Naive thymus-derived CD4-positive, alpha-beta T cell (primary cell): ENCODE measurements around the gene CLSTN2. TPM values are rescaled to one million over a fixed set of nuclear protein-coding genes. Genes with fewer than 3 reads are reported as not detected.

Experiments
- ATAC-seq: fragments of 150-1000 bp; cut with Tn5 transposase; 2 replicates; pipeline ENCODE4 v1.10.0; 2021; ENCODE audit warnings: mild to moderate bottlenecking, moderate library complexity
- CTCF ChIA-PET: fragments of 350-600 bp; sonication (Branson Sonifier 250); formaldehyde crosslinking; loops from one replicate; lab custom pipeline; 2021; ENCODE audit warnings: antibody characterized with exemption; lab: Charles Lee
- POLR2A ChIA-PET: fragments of 350-600 bp; sonication (Branson Sonifier 250); formaldehyde crosslinking; loops from one replicate; lab custom pipeline; 2021; ENCODE audit warnings: antibody characterized with exemption, inconsistent platforms; lab: Charles Lee
- DNase-seq, 9 donors: peaks; one replicate each; pipeline versions ENCODE4 v3.0.0 to v3.0.0-alpha.2; 2020 to 2022; ENCODE audit warnings: mixed read lengths in 1 of 9
- H3K27ac ChIP-seq: one replicate; pipeline ENCODE4 v1.7.0; 2013; ENCODE audit warnings: mild to moderate bottlenecking, low read depth, low read length, moderate library complexity
- H3K27me3 ChIP-seq, 2 donors: one replicate each; pipeline ENCODE4 v1.7.0; 2013; ENCODE audit warnings: low read length in 2 of 2, mild to moderate bottlenecking in 2 of 2, moderate library complexity in 2 of 2; ENCODE audit not compliant: control insufficient read depth in 2 of 2, insufficient read depth in 2 of 2
- H3K36me3 ChIP-seq, 3 experiments: 1 replicate in 2 of 3; 2 replicates in 1 of 3; pipeline ENCODE4 v1.7.0; 2013; ENCODE audit warnings: low read length in 3 of 3, mild to moderate bottlenecking in 3 of 3, moderate library complexity in 1 of 3; ENCODE audit not compliant: insufficient read depth in 3 of 3, control insufficient read depth in 2 of 3
- H3K4me1 ChIP-seq, 2 donors: one replicate each; pipeline ENCODE4 v1.7.0; 2013; ENCODE audit warnings: low read length in 2 of 2, mild to moderate bottlenecking in 2 of 2, moderate library complexity in 1 of 2; ENCODE audit not compliant: control insufficient read depth in 2 of 2, insufficient read depth in 2 of 2
- H3K4me3 ChIP-seq: 2 replicates; pipeline ENCODE4 v1.7.0; 2013; ENCODE audit warnings: mild to moderate bottlenecking, low read length
- H3K9me3 ChIP-seq, 3 experiments: 1 replicate in 2 of 3; 2 replicates in 1 of 3; pipeline ENCODE4 v1.7.0; 2013; ENCODE audit warnings: low read length in 3 of 3; ENCODE audit not compliant: control insufficient read depth in 2 of 3
- H3K27ac Mint-ChIP-seq, 9 donors: one replicate each; pipeline ENCODE4 v1.8.0; 2020 to 2022; ENCODE audit warnings: mixed read lengths in 9 of 9, mild to moderate bottlenecking in 8 of 9, moderate library complexity in 5 of 9, inconsistent platforms in 2 of 9
- H3K27me3 Mint-ChIP-seq, 5 donors: one replicate each; pipeline ENCODE4 v1.8.0; 2021 to 2022; ENCODE audit warnings: mixed read lengths in 5 of 5, mild to moderate bottlenecking in 1 of 5
- H3K36me3 Mint-ChIP-seq, 5 donors: one replicate each; pipeline ENCODE4 v1.8.0; 2020 to 2022; ENCODE audit warnings: mixed read lengths in 5 of 5, mild to moderate bottlenecking in 3 of 5, inconsistent platforms in 1 of 5
- H3K4me1 Mint-ChIP-seq, 7 donors: one replicate each; pipeline ENCODE4 v1.8.0; 2020 to 2022; ENCODE audit warnings: mixed read lengths in 7 of 7, mild to moderate bottlenecking in 3 of 7, inconsistent platforms in 1 of 7
- H3K4me3 Mint-ChIP-seq, 10 donors: one replicate each; pipeline ENCODE4 v1.8.0; 2020 to 2022; ENCODE audit warnings: mild to moderate bottlenecking in 10 of 10, mixed read lengths in 10 of 10, moderate library complexity in 6 of 10, inconsistent platforms in 2 of 10
- H3K9me3 Mint-ChIP-seq, 11 donors: one replicate each; pipeline ENCODE4 v1.8.0; 2020 to 2022; ENCODE audit warnings: mixed read lengths in 11 of 11, mild to moderate bottlenecking in 4 of 11, inconsistent platforms in 1 of 11, moderate library complexity in 1 of 11
- intact Hi-C, 2 donors: fragments of 100-400 bp; cut with micrococcal nuclease; formaldehyde crosslinking; loops; one replicate each; pipeline ENCODE4 v1.15.1; 2023
- polyA plus RNA-seq, 2 donors: library from polyadenylated mRNA; unstranded; fragments of 300-500 nt; fragmentation: Illumina TruSeq; gene quantifications; one replicate each; pipeline ENCODE4 v1.2.3, GENCODE V29; 2021
- total RNA-seq, 6 experiments: library from RNA in 5 of 6; stranded (reverse) in 5 of 6; gene quantifications; 1 replicate in 5 of 6; 2 replicates in 1 of 6; pipeline ENCODE4 v1.2.3 and lab custom pipeline; 2021 to 2026

CLSTN2 gene
- total and polyA plus RNA-seq, 7 experiments from 2014 or later = 0.02 TPM; not detected in 6

DNA sequence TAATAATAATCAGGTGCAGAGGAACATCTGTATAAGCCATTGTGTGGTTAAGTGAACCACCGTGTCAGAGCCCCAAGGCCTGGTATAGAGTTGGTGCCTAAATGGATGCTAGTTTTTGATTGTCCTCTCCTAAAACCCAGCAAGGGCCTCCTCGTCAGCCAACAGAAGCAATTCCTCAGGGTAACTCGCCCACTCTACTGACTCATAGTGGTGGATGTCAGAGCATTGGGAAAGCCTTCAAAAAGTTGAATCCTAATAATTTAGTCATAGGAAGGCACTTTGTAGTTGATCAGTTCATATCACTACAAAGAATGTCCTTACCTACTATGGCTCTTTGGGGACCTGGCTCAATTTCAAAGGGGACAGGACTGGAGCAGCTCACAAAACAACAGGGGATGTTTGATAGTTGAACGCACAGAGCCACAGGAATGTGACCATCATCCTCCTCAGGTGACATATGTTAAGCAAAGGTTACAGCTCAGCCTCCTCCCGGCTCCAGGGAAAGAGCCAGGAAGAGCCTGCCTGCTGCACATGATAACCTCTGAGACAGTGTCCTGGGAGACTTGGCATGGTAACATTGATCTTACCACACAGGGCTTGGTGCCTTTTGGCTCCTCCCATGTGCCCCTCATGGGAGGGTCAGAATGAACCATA, 338.7 kb downstream of the CLSTN2 start:
- Mint-ChIP-seq H3K36me3 (no peaks in the 10 kb centered on the region), H3K9me3 (peaks cover 0 to 2% (median 0%) of the 10 kb centered on the region in 11 donors), H3K4me1 (peaks cover 0 to 2% (median 0%) of the 10 kb centered on the region in 7 donors), H3K4me3 (no peak overlapping the region), H3K27me3 (peaks cover 0 to 19% (median 5%) of the 10 kb centered on the region in 5 donors), H3K27ac (no peak overlapping the region)
- Histone ChIP-seq H3K36me3 (no peaks in the 10 kb centered on the region), H3K27ac (no peak overlapping the region), H3K9me3 (no peaks in the 10 kb centered on the region), H3K4me3 (no peak overlapping the region), H3K27me3 (no peaks in the 10 kb centered on the region), H3K4me1 (no peaks in the 10 kb centered on the region)
- ATAC-seq (no peak), DNase-seq (no peak)
- CTCF ChIA-PET = no interaction called here
- POLR2A ChIA-PET = no interaction called here
- intact Hi-C loops = no loop called here

DNA sequence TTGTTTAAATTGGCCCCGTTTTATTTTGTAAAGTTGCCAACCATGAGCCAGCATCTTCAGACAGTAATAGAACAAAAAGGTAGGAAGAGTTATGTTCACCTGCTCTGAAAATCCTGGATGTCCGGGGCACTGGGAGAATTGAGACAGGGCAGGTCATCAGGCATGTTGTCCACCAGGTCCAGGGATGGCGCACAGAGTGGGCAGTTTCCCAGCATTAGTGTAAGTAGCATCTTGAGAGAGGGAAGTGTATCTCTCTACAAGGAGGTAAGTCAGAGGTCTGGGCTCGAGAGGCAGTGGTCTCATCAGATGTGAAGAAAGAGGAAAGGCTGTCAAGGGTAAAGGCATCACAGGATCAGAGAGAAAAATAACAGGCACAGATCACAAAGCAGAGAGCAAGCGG, 339.4 kb downstream of the CLSTN2 start:
- ATAC-seq = no peak
- H3K4me1 Mint-ChIP-seq = peaks cover 0 to 2% (median 0%) of the 10 kb centered on the region in 7 donors
- H3K27me3 Mint-ChIP-seq = peaks cover 0 to 25% (median 9%) of the 10 kb centered on the region in 5 donors
- DNase-seq = no peak
- intact Hi-C loops = no loop called here
- H3K9me3 Mint-ChIP-seq = peaks cover 0 to 2% (median 0%) of the 10 kb centered on the region in 11 donors
- H3K36me3 Mint-ChIP-seq = no peaks in the 10 kb centered on the region
- ChIA-PET POLR2A (no interaction called here), CTCF (no interaction called here)
- Histone ChIP-seq H3K27me3 (no peaks in the 10 kb centered on the region), H3K4me1 (no peaks in the 10 kb centered on the region), H3K9me3 (no peaks in the 10 kb centered on the region), H3K4me3 (no peak overlapping the region), H3K36me3 (no peaks in the 10 kb centered on the region), H3K27ac (no peak overlapping the region)
- H3K27ac Mint-ChIP-seq = no peak overlapping the region
- no peak overlapping the region for H3K4me3 Mint-ChIP-seq

DNA sequence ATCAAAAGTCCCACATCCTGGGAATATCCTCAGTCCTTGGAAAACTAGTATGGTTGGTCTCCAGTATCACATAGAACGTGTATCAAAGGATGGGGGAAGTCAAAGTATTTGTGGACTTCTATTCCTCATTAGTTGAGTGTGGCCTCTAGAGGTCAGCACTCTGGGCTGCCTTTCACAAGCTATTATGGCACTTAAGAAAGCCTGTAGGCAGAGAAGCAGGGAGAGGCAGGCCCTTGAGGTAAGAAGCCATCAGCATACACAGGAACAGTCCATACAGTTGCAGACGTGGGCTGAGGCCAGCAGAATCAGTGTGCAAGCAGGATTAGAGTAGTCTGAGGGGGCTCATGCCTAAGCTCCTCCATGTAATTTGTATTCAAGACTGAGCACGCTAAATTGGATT, 341.7 kb downstream of the CLSTN2 start:
- Histone ChIP-seq H3K9me3 (no peaks in the 10 kb centered on the region), H3K4me3 (no peak overlapping the region), H3K4me1 (no peaks in the 10 kb centered on the region), H3K27me3 (no peaks in the 10 kb centered on the region), H3K36me3 (no peaks in the 10 kb centered on the region), H3K27ac (no peak overlapping the region)
- Mint-ChIP-seq H3K36me3 (no peaks in the 10 kb centered on the region), H3K4me3 (no peak overlapping the region), H3K9me3 (peaks cover 0 to 2% (median 0%) of the 10 kb centered on the region in 11 donors), H3K27ac (no peak overlapping the region), H3K4me1 (peaks cover 0 to 2% (median 0%) of the 10 kb centered on the region in 7 donors), H3K27me3 (peaks cover 2 to 25% (median 18%) of the 10 kb centered on the region in 5 donors)
- intact Hi-C loops = no loop called here
- no peak for DNase-seq
- ATAC-seq = no peak
- ChIA-PET POLR2A (no interaction called here), CTCF (no interaction called here)

DNA sequence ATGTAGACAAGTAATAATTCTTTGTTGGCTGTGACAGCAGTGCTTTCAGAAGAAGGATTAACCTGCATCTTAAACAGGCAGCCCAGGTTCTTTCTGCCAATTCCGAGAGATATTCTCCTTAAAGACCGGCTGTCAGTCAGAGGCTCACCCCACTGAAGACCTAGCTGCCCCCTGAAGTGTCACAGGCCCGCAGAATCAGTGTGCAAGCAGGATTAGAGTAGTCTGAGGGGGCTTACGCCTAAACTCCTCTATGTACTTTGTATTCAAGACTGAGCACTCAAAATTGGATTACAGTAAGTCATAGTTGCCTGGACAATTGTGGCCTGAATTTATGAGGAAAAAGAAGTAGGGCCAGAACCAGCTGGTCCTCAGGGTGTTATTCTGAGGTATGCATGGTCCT, 342.9 kb downstream of the CLSTN2 start:
- no peaks in the 10 kb centered on the region for H3K4me1 ChIP-seq
- intact Hi-C loops = no loop called here
- no peaks in the 10 kb centered on the region for H3K27me3 ChIP-seq
- H3K9me3 ChIP-seq = no peaks in the 10 kb centered on the region
- ATAC-seq (no peak), DNase-seq (no peak)
- no peak overlapping the region for H3K27ac ChIP-seq
- ChIA-PET POLR2A (no interaction called here), CTCF (no interaction called here)
- Mint-ChIP-seq H3K4me1 (peaks cover 0 to 2% (median 0%) of the 10 kb centered on the region in 7 donors), H3K36me3 (no peaks in the 10 kb centered on the region), H3K27ac (no peak overlapping the region), H3K27me3 (peaks cover 2 to 20% (median 15%) of the 10 kb centered on the region in 5 donors), H3K9me3 (peaks cover 0 to 2% (median 0%) of the 10 kb centered on the region in 11 donors), H3K4me3 (no peak overlapping the region)
- no peaks in the 10 kb centered on the region for H3K36me3 ChIP-seq
- H3K4me3 ChIP-seq = no peak overlapping the region

DNA sequence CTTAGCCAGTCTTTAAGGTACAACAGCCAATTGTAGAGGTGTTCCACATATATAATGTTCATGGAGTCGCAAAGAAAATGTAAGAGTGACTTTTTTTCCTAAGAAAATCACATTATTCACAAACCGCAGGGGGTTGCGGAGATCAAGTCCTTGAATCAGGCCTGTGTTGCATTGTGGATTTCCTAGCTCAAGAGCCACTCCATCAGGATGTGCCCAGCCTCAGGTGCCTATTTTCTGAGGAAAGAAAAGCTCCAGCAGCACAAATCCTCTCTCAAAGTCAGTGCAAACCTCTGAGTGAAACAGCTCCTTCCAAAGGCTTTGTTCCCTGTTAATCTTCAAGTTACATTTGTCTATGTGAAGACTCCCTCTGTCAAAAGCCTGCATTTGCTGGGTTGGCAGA, 349.4 kb downstream of the CLSTN2 start:
- Histone ChIP-seq H3K4me1 (no peaks in the 10 kb centered on the region), H3K27me3 (no peaks in the 10 kb centered on the region), H3K27ac (no peak overlapping the region), H3K36me3 (no peaks in the 10 kb centered on the region), H3K4me3 (no peak overlapping the region), H3K9me3 (no peaks in the 10 kb centered on the region)
- H3K36me3 Mint-ChIP-seq = no peaks in the 10 kb centered on the region
- H3K4me3 Mint-ChIP-seq = no peak overlapping the region
- no peak for DNase-seq
- no peaks in the 10 kb centered on the region for H3K4me1 Mint-ChIP-seq
- CTCF ChIA-PET = no interaction called here
- intact Hi-C loops = no loop called here
- no peak overlapping the region for H3K27ac Mint-ChIP-seq
- ATAC-seq = no peak
- H3K9me3 Mint-ChIP-seq = no peaks in the 10 kb centered on the region
- POLR2A ChIA-PET = no interaction called here
- H3K27me3 Mint-ChIP-seq = peaks cover 3 to 21% (median 12%) of the 10 kb centered on the region in 5 donors

DNA sequence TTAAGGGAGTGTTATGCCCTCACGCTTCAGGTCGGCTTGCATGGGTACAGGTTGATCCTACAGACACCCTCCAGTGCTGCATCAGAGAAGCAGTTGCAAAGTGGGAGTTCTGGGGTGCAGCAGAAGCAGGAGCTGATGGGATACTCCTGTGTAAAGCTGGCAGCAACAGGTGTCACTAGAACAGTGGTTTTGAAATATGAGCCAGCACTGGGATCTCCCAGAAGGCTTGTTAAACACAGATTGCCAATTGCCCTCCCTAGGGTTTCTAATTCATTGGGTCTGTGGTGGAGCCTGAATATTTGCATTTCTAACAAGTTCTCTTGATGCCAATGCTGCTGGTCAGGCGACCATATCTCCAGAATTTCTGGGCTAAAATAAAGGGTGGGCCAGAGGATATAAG, 350.4 kb downstream of the CLSTN2 start:
- ChIA-PET CTCF (no interaction called here), POLR2A (no interaction called here)
- Mint-ChIP-seq H3K27me3 (peaks cover 2 to 17% (median 12%) of the 10 kb centered on the region in 5 donors), H3K36me3 (no peaks in the 10 kb centered on the region), H3K27ac (no peak overlapping the region), H3K9me3 (no peaks in the 10 kb centered on the region), H3K4me3 (no peak overlapping the region), H3K4me1 (no peaks in the 10 kb centered on the region)
- intact Hi-C loops = no loop called here
- no peak overlapping the region for H3K4me3 ChIP-seq
- ATAC-seq (no peak), DNase-seq (no peak)
- no peaks in the 10 kb centered on the region for H3K27me3 ChIP-seq
- H3K4me1 ChIP-seq = no peaks in the 10 kb centered on the region
- H3K9me3 ChIP-seq = no peaks in the 10 kb centered on the region
- H3K36me3 ChIP-seq = no peaks in the 10 kb centered on the region
- H3K27ac ChIP-seq = no peak overlapping the region

DNA sequence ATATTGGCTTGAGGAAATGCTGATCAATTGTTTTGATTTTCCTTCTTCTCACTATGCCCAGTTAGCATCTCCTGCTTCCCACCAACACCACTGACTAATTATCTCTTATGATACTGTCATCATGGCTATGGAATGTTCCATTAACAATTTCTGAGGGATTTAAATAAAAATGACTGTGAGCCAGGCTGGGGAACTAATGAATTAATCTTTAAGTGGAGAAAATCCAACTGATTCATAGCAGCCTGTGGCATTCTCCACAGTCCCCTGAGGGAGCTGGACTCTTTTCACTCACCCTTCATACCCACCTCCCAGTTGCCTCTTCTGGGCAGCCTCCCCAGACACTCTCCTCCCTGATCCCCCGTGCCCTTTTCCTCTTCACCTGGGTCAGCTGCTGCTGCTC, 353.6 kb downstream of the CLSTN2 start:
- Histone ChIP-seq H3K27ac (no peak overlapping the region), H3K4me3 (no peak overlapping the region), H3K36me3 (no peaks in the 10 kb centered on the region), H3K27me3 (no peaks in the 10 kb centered on the region), H3K9me3 (no peaks in the 10 kb centered on the region), H3K4me1 (no peaks in the 10 kb centered on the region)
- Mint-ChIP-seq H3K4me3 (no peak overlapping the region), H3K9me3 (peaks cover 0 to 17% (median 0%) of the 10 kb centered on the region in 11 donors), H3K4me1 (no peaks in the 10 kb centered on the region), H3K36me3 (no peaks in the 10 kb centered on the region), H3K27me3 (peaks cover 2 to 37% (median 18%) of the 10 kb centered on the region in 5 donors), H3K27ac (no peak overlapping the region)
- ChIA-PET POLR2A (no interaction called here), CTCF (no interaction called here)
- intact Hi-C loops = no loop called here
- DNase-seq = no peak
- no peak for ATAC-seq
